ENCODE data around the gene DAPK3.

The DAPK3 gene

GRCh38 chr19:3982701-3983541 is 12.0 kb upstream of the DAPK3 start:
- Histone ChIP-seq H3K36me3 (ENCODE audit: control insufficient read depth, low read length) (peaks cover 72% of the 10 kb centered on the region), H3K79me2 (ENCODE audit: control insufficient read depth, low read length) (peaks cover 70% of the 10 kb centered on the region), H3F3A (ENCODE audit: control insufficient read depth, insufficient read depth) (peaks cover 71% of the 10 kb centered on the region), H3K4me3 (ENCODE audit: low read length) (peak overlapping the region; percentile 99), H3K9me2 (replicated peaks; ENCODE audit: control insufficient read depth, low read length) (no peaks in the 10 kb centered on the region), H3K27ac (ENCODE audit: low read depth, low read length) (peak overlapping the region; percentile 89), H4K20me1 (ENCODE audit: control insufficient read depth, insufficient read depth, low read depth, low read length) (peaks cover 60% of the 10 kb centered on the region), H3K9me3 (ENCODE audit: control insufficient read depth, insufficient read depth, low read length) (no peaks in the 10 kb centered on the region), H3K4me2 (ENCODE audit: low read length) (peak overlapping the region; percentile 95), H3K27me3 (ENCODE audit: control insufficient read depth, low read length) (no peaks in the 10 kb centered on the region), H3K4me1 (ENCODE audit: control insufficient read depth, low read length) (peaks cover 49% of the 10 kb centered on the region)
- TF ChIP-seq EZH2phosphoT487 (IDR thresholded peaks at IDR 0.05; ENCODE audit: borderline replicate concordance, low read length) (no peak), CTCF (IDR thresholded peaks at IDR 0.05; ENCODE audit: low read depth, low read length, poor library complexity, severe bottlenecking) (no peak)

GRCh38 chr19:3981736-3982681 is 11.1 kb upstream of the DAPK3 start:
- no peak overlapping the region for H3K4me3 ChIP-seq (ENCODE audit: low read length)
- H3K27me3 ChIP-seq (ENCODE audit: control insufficient read depth, low read length) = no peaks in the 10 kb centered on the region
- H3K9me2 ChIP-seq (replicated peaks; ENCODE audit: control insufficient read depth, low read length) = no peaks in the 10 kb centered on the region
- peaks cover 71% of the 10 kb centered on the region for H3F3A ChIP-seq (ENCODE audit: control insufficient read depth, insufficient read depth)
- peaks cover 67% of the 10 kb centered on the region for H4K20me1 ChIP-seq (ENCODE audit: control insufficient read depth, insufficient read depth, low read depth, low read length)
- no peak for TF ChIP-seq CTCF (IDR thresholded peaks at IDR 0.05; ENCODE audit: low read depth, low read length, poor library complexity, severe bottlenecking)
- TF ChIP-seq EZH2phosphoT487 (IDR thresholded peaks at IDR 0.05; ENCODE audit: borderline replicate concordance, low read length) = no peak
- no peak overlapping the region for H3K27ac ChIP-seq (ENCODE audit: low read depth, low read length)
- peaks cover 80% of the 10 kb centered on the region for H3K79me2 ChIP-seq (ENCODE audit: control insufficient read depth, low read length)
- no peaks in the 10 kb centered on the region for H3K9me3 ChIP-seq (ENCODE audit: control insufficient read depth, insufficient read depth, low read length)
- H3K4me2 ChIP-seq (ENCODE audit: low read length) = no peak overlapping the region
- H3K4me1 ChIP-seq (ENCODE audit: control insufficient read depth, low read length) = peaks cover 42% of the 10 kb centered on the region
- H3K36me3 ChIP-seq (ENCODE audit: control insufficient read depth, low read length) = peaks cover 82% of the 10 kb centered on the region

- TF ChIP-seq EZH2phosphoT487 (IDR thresholded peaks at IDR 0.05; ENCODE audit: borderline replicate concordance, low read length) (no peak), CTCF (IDR thresholded peaks at IDR 0.05; ENCODE audit: low read depth, low read length, poor library complexity, severe bottlenecking) (no peak)
- peaks cover 71% of the 10 kb centered on the region for H3F3A ChIP-seq (ENCODE audit: control insufficient read depth, insufficient read depth)
- H3K9me2 ChIP-seq (replicated peaks; ENCODE audit: control insufficient read depth, low read length) = no peaks in the 10 kb centered on the region
- peaks cover 88% of the 10 kb centered on the region for H3K36me3 ChIP-seq (ENCODE audit: control insufficient read depth, low read length)
- no peaks in the 10 kb centered on the region for H3K9me3 ChIP-seq (ENCODE audit: control insufficient read depth, insufficient read depth, low read length)
- no peak overlapping the region for H3K27ac ChIP-seq (ENCODE audit: low read depth, low read length)
- H3K4me3 ChIP-seq (ENCODE audit: low read length) = no peak overlapping the region
- H4K20me1 ChIP-seq (ENCODE audit: control insufficient read depth, insufficient read depth, low read depth, low read length) = peaks cover 72% of the 10 kb centered on the region
- H3K79me2 ChIP-seq (ENCODE audit: control insufficient read depth, low read length) = peaks cover 86% of the 10 kb centered on the region
- peaks cover 38% of the 10 kb centered on the region for H3K4me1 ChIP-seq (ENCODE audit: control insufficient read depth, low read length)
- H3K27me3 ChIP-seq (ENCODE audit: control insufficient read depth, low read length) = no peaks in the 10 kb centered on the region
- H3K4me2 ChIP-seq (ENCODE audit: low read length) = no peak overlapping the region
These were observed 10.5 kb upstream of the DAPK3 start for GRCh38 chr19:3981373-3981735.

All from DOHH2 (cell line).